Omental fat pad (tissue), 4 donors: ENCODE results near the gene CRAT. TPM values are rescaled to one million over a fixed set of nuclear protein-coding genes. Genes with fewer than 3 reads are reported as not detected.

Source experiments
- ATAC-seq: fragments of 150-250 bp; one replicate; pipeline ENCODE4 v1.9.1; 2016; ENCODE audit warnings: mild to moderate bottlenecking, moderate library complexity; ENCODE audit not compliant: low FRiP score
- DNase-seq: peaks from one replicate; pipeline ENCODE4 v3.0.0-alpha.2; 2019; ENCODE audit warnings: low spot score
- CTCF ChIP-seq, 3 donors: fragments of 450-650 bp; IDR thresholded peaks; one replicate each; pipeline ENCODE4 v1.5.1; 2016 to 2017; ENCODE audit warnings: antibody characterized with exemption in 3 of 3, mild to moderate bottlenecking in 3 of 3, moderate library complexity in 2 of 3
- total RNA-seq, 4 donors: library from RNA; depleted of rRNA; stranded (reverse); fragments of >200 nt; gene quantifications; one replicate each; pipeline ENCODE4 v1.1.0, GENCODE V29; 2016

Gene CRAT
- total RNA-seq, 4 donors from 2014 or later = 47.3 to 107 (median 59.5) TPM

GRCh38 chr9:129077236-129077635 lies 33.4 kb downstream of the CRAT start:
- TF ChIP-seq CTCF (IDR thresholded peaks at IDR 0.05) = no peak
- ATAC-seq = no peak
- no peak for DNase-seq

GRCh38 chr9:129076640-129077037 lies 34.0 kb downstream of the CRAT start:
- ATAC-seq (no peak), DNase-seq (no peak)
- no peak for TF ChIP-seq CTCF (IDR thresholded peaks at IDR 0.05)

DNA sequence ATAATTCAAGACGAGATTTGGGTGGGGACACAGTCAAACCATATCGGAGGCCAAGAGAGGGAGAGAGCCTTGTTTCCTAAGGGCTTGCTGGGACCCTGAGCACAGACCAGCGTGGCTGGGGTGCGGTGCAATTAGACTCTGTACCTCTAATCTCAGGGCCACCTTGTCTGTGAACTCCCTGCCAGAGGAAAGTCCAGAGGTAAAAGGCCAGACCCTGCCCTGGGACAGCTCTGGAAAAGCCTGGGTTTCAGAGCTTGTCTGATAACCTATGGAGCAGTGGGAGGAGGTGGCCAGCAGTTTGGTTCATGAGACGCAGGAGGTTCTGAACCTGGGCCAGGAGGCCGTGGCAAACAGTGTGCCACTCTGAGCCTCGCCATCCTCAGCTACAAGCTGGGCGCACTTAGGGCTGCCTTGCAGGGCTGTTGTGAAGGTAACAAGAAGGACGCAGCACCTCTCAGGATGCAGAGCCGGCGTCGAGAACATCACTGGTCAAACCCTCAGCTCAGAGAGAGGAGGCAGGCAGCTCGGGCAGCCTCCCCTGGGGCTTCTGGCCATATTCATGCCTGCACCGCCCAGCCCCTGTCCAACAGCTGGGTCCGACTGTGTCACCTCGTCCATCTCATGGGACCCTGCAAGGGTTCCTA lies 34.5 kb downstream of the CRAT start:
- ATAC-seq = no peak
- DNase-seq = no peak
- TF ChIP-seq CTCF (IDR thresholded peaks at IDR 0.05) = no peak

GRCh38 chr9:129074106-129074505 lies 36.5 kb downstream of the CRAT start:
- TF ChIP-seq CTCF (IDR thresholded peaks at IDR 0.05) = no peak
- DNase-seq (no peak), ATAC-seq (no peak)

DNA sequence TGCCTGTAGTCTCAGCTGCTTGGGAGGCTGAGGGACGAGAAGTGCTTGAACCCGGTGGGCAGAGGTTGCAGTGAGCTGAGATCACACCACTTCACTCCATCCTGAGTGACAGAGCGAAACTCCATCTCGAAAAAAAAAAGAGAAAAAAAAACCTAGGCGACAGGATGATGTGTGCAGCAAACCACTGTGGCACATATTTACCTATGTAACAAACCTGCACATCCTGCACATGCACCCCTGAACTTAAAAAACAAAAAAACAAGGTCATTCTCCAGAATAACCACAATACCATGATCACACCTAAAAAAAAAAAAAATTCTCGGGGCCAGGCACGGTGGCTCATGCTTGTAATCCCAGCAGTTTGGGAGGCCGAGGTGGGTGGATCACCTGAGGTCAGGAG lies 37.2 kb downstream of the CRAT start:
- ATAC-seq (no peak), DNase-seq (no peak)
- TF ChIP-seq CTCF (IDR thresholded peaks at IDR 0.05) = no peak

- no peak for TF ChIP-seq CTCF (IDR thresholded peaks at IDR 0.05)
- DNase-seq = no peak
- no peak for ATAC-seq
Measured at GRCh38 chr9:129072171-129072570, 38.4 kb downstream of the CRAT start.

- TF ChIP-seq CTCF (IDR thresholded peaks at IDR 0.05) = no peak
- DNase-seq (no peak), ATAC-seq (no peak)
Measured at GRCh38 chr9:129071526-129072126, 39.0 kb downstream of the CRAT start.
